ENCODE data around the gene SH3RF3. TPM values are rescaled to one million over a fixed set of nuclear protein-coding genes. Genes with fewer than 3 reads are reported as not detected.

The SH3RF3 gene
- total RNA-seq, 1 donor from 2014 or later: 0.28 TPM

DNA sequence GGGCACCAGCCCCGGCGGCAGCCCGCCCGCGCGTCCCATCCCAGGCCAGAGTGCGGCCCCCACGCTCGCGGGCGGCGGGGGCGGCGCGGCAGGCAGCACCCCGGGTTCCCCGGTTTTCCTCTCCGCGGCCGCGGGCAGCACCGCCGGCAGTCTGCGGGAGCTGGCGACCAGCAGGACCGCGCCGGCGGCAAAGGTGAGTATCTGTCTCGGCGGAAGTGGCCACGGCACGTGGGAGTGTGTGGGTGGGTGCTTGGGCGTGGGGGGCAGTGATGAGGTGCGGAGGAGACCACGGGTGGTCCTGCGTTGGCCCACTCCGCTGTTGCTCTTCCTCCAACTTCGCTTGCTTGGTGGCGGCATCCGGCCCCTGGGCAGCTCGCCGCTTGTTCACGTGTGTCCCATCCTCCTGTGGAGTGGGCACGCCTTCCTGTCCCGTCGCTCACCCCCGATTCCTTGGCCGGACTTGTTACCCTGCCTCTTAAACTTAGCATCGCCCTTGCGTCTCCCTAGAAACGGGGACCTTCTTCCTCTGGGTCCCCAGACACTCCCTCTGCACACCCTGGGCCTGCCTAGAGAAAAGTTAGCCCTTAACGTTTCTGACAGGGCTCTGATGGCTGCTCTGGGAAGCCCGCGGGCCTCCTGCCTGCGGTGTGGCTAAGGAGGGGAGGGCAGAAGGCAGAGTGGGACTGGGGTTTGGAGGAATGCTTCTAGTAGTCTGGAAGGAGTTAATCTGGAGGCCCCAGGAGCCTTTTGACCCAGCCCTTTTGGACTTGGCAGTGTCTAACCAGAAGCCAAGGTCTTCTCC, 1.1 kb downstream of the SH3RF3 start:
- H3K4me3 Mint-ChIP-seq: peak overlapping the region; percentile 95
- no peak overlapping the region for H3K27ac ChIP-seq
- no peaks in the 10 kb centered on the region for H3F3A ChIP-seq (ENCODE audit: low read depth)
- H3K4me1 Mint-ChIP-seq: peaks cover 40% of the 10 kb centered on the region
- peaks cover 22% of the 10 kb centered on the region for H3K27me3 Mint-ChIP-seq (ENCODE audit: insufficient read depth, low read depth)
- H3K27ac Mint-ChIP-seq: peak overlapping the region; percentile 86
- no peaks in the 10 kb centered on the region for H3K36me3 ChIP-seq
- no peak overlapping the region for H2AFZ ChIP-seq (replicated peaks)
- H3K79me2 ChIP-seq (ENCODE audit: low read depth): no peaks in the 10 kb centered on the region
- peak overlapping the region; percentile 98 for H3K4me2 ChIP-seq
- no peak overlapping the region for H3K9ac ChIP-seq
- H3K27me3 ChIP-seq: peaks cover 94% of the 10 kb centered on the region
- TF ChIP-seq, protein P1, sequence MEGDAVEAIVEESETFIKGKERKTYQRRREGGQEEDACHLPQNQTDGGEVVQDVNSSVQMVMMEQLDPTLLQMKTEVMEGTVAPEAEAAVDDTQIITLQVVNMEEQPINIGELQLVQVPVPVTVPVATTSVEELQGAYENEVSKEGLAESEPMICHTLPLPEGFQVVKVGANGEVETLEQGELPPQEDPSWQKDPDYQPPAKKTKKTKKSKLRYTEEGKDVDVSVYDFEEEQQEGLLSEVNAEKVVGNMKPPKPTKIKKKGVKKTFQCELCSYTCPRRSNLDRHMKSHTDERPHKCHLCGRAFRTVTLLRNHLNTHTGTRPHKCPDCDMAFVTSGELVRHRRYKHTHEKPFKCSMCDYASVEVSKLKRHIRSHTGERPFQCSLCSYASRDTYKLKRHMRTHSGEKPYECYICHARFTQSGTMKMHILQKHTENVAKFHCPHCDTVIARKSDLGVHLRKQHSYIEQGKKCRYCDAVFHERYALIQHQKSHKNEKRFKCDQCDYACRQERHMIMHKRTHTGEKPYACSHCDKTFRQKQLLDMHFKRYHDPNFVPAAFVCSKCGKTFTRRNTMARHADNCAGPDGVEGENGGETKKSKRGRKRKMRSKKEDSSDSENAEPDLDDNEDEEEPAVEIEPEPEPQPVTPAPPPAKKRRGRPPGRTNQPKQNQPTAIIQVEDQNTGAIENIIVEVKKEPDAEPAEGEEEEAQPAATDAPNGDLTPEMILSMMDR (IDR thresholded peaks at IDR 0.05): no peak
- TF ChIP-seq EZH2 (IDR thresholded peaks at IDR 0.05) (peak; percentile 2), EZH2phosphoT487 (IDR thresholded peaks at IDR 0.05) (peak; percentile 63)
- peak overlapping the region; percentile 71 for H3K4me3 ChIP-seq
- DNase-seq (ENCODE audit: low spot score): peak; percentile 34
- H3K36me3 Mint-ChIP-seq: peaks cover 2% of the 10 kb centered on the region
- H3K4me1 ChIP-seq: peaks cover under 1% of the 10 kb centered on the region
- H4K20me1 ChIP-seq (ENCODE audit: low read depth): peaks cover 16% of the 10 kb centered on the region
- no peaks in the 10 kb centered on the region for H3K9me3 ChIP-seq (ENCODE audit: low read depth)
- H3K9me3 Mint-ChIP-seq: no peaks in the 10 kb centered on the region

- DNase-seq (ENCODE audit: low spot score): no peak
- H4K20me1 ChIP-seq (ENCODE audit: low read depth): peaks cover 22% of the 10 kb centered on the region
- no peaks in the 10 kb centered on the region for H3K79me2 ChIP-seq (ENCODE audit: low read depth)
- H3K27ac ChIP-seq: no peak overlapping the region
- no peak overlapping the region for H3K9ac ChIP-seq
- Mint-ChIP-seq H3K4me3 (peak overlapping the region; percentile 95), H3K9me3 (no peaks in the 10 kb centered on the region), H3K27me3 (ENCODE audit: insufficient read depth, low read depth) (peaks cover 19% of the 10 kb centered on the region), H3K36me3 (no peaks in the 10 kb centered on the region), H3K4me1 (peaks cover 41% of the 10 kb centered on the region), H3K27ac (no peak overlapping the region)
- no peak for TF ChIP-seq EZH2 (IDR thresholded peaks at IDR 0.05)
- no peak for TF ChIP-seq EZH2phosphoT487 (IDR thresholded peaks at IDR 0.05)
- TF ChIP-seq, protein P1 (IDR thresholded peaks at IDR 0.05): no peak
- H3K4me3 ChIP-seq: no peak overlapping the region
- no peak overlapping the region for H3K4me2 ChIP-seq
- H2AFZ ChIP-seq (replicated peaks): no peak overlapping the region
- H3K4me1 ChIP-seq: peaks cover 6% of the 10 kb centered on the region
- H3K27me3 ChIP-seq: peaks cover 98% of the 10 kb centered on the region
- no peaks in the 10 kb centered on the region for H3K36me3 ChIP-seq
- H3K9me3 ChIP-seq (ENCODE audit: low read depth): no peaks in the 10 kb centered on the region
- H3F3A ChIP-seq (ENCODE audit: low read depth): no peaks in the 10 kb centered on the region
These were observed 1.7 kb downstream of the SH3RF3 start for GRCh38 chr2:109130723-109130995.

- peaks cover 8% of the 10 kb centered on the region for H3F3A ChIP-seq (ENCODE audit: low read depth)
- no peaks in the 10 kb centered on the region for H3K36me3 ChIP-seq
- peaks cover 87% of the 10 kb centered on the region for H3K27me3 ChIP-seq
- H3K9me3 ChIP-seq (ENCODE audit: low read depth): no peaks in the 10 kb centered on the region
- H3K4me1 ChIP-seq: peaks cover 16% of the 10 kb centered on the region
- Mint-ChIP-seq H3K36me3 (no peaks in the 10 kb centered on the region), H3K4me3 (no peak overlapping the region), H3K9me3 (no peaks in the 10 kb centered on the region), H3K27ac (no peak overlapping the region), H3K4me1 (peaks cover 53% of the 10 kb centered on the region), H3K27me3 (ENCODE audit: insufficient read depth, low read depth) (peaks cover 17% of the 10 kb centered on the region)
- no peak overlapping the region for H2AFZ ChIP-seq (replicated peaks)
- H4K20me1 ChIP-seq (ENCODE audit: low read depth): peaks cover 29% of the 10 kb centered on the region
- H3K79me2 ChIP-seq (ENCODE audit: low read depth): no peaks in the 10 kb centered on the region
- no peak overlapping the region for H3K9ac ChIP-seq
- no peak for DNase-seq (ENCODE audit: low spot score)
- H3K4me3 ChIP-seq: no peak overlapping the region
- TF ChIP-seq EZH2 (IDR thresholded peaks at IDR 0.05) (no peak), EZH2phosphoT487 (IDR thresholded peaks at IDR 0.05) (no peak)
- TF ChIP-seq, protein P1 (IDR thresholded peaks at IDR 0.05): no peak
- no peak overlapping the region for H3K4me2 ChIP-seq
- H3K27ac ChIP-seq: no peak overlapping the region
These were observed 2.8 kb downstream of the SH3RF3 start for GRCh38 chr2:109131777-109132176.
